ENCODE results near the gene KRT83.

Gene KRT83

GRCh38 chr12:52271158-52271557, 50.0 kb downstream of the KRT83 start:
- no peaks in the 10 kb centered on the region for H3K27me3 ChIP-seq (ENCODE audit: insufficient read depth, low read length)
- no peak overlapping the region for H3K4me3 ChIP-seq (ENCODE audit: low read depth, low read length)
- H3K36me3 ChIP-seq (ENCODE audit: insufficient read depth, low read length): no peaks in the 10 kb centered on the region
- H3K27ac ChIP-seq (ENCODE audit: low read depth, low read length): no peak overlapping the region
- H3K79me2 ChIP-seq (ENCODE audit: control insufficient read depth, insufficient read depth, low read length, unreplicated experiment): no peaks in the 10 kb centered on the region
- no peaks in the 10 kb centered on the region for H3K4me1 ChIP-seq (ENCODE audit: control insufficient read depth, insufficient read depth, low read length, unreplicated experiment)
- no peak overlapping the region for H2AFZ ChIP-seq (ENCODE audit: low read length, unreplicated experiment)

DNA sequence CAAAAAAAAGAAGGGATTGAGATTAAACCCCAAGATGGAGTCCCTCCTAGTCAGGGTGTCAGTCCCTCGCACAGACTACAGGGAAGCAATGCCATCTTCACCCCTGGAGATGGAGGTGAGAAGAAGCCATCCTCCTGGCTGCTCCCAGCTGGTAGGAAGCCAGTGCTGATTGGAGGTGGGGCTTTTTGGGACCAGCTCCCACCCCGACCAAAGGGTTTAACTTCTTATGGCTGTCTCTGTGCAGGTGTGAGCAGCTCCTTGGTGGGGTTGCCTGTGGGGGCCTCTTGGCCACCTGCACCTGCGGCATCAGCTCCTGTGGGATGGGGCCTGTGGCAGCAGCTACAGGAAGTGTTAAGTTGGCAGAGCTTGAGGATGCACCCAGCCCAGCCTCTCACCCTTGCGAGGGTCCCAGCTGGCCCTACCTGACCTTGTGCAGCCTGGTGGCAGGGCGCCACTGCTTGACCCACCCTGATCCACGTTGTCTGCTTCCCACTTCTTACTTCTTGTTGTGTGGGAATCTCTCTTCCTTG, 50.6 kb downstream of the KRT83 start:
- Histone ChIP-seq H3K4me3 (ENCODE audit: low read depth, low read length) (no peak overlapping the region), H3K36me3 (ENCODE audit: insufficient read depth, low read length) (no peaks in the 10 kb centered on the region), H3K4me1 (ENCODE audit: control insufficient read depth, insufficient read depth, low read length, unreplicated experiment) (no peaks in the 10 kb centered on the region), H2AFZ (ENCODE audit: low read length, unreplicated experiment) (no peak overlapping the region), H3K27ac (ENCODE audit: low read depth, low read length) (no peak overlapping the region), H3K27me3 (ENCODE audit: insufficient read depth, low read length) (no peaks in the 10 kb centered on the region), H3K79me2 (ENCODE audit: control insufficient read depth, insufficient read depth, low read length, unreplicated experiment) (no peaks in the 10 kb centered on the region)

DNA sequence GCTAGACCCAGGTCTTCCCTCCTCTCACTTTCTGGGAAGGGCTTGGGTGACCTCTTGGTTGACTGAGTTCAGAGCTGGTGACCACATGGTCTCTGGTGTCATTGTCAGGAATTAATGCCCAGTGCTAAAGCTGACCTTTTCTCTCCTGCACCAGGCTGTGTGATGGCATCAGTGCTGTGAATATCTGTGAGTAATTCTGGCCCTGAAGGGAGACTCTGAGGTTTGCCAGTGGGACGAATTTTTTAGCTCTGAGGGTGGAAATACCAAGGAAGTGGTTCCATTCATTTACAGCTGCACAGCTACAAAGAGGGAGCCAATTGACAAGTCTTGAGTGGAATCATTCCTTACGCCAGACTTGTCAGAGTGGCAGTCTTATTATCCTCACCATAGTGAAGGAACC, 53.0 kb downstream of the KRT83 start:
- no peak overlapping the region for H2AFZ ChIP-seq (ENCODE audit: low read length, unreplicated experiment)
- H3K27ac ChIP-seq (ENCODE audit: low read depth, low read length): no peak overlapping the region
- no peaks in the 10 kb centered on the region for H3K36me3 ChIP-seq (ENCODE audit: insufficient read depth, low read length)
- H3K4me1 ChIP-seq (ENCODE audit: control insufficient read depth, insufficient read depth, low read length, unreplicated experiment): no peaks in the 10 kb centered on the region
- H3K27me3 ChIP-seq (ENCODE audit: insufficient read depth, low read length): no peaks in the 10 kb centered on the region
- H3K4me3 ChIP-seq (ENCODE audit: low read depth, low read length): no peak overlapping the region
- H3K79me2 ChIP-seq (ENCODE audit: control insufficient read depth, insufficient read depth, low read length, unreplicated experiment): no peaks in the 10 kb centered on the region

DNA sequence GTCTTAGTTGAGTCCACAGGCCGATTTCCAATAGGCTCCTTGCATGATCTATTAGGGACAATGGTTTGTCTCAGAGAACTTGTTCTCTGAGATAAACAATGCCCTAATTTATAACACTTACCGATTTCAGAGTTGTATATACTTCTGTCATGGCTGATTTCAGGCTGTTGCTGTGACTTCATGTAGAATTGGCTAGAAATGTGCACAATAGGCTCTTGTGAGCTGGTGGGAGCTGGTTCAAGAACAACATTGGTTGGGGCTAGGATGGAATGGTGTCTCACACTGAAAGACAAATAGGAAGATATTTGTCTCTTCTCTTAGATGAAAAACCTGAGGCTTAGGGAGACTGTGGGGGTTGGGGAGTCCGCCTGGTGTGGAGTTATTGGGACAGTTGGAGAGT, 53.5 kb downstream of the KRT83 start:
- H3K79me2 ChIP-seq (ENCODE audit: control insufficient read depth, insufficient read depth, low read length, unreplicated experiment): no peaks in the 10 kb centered on the region
- H2AFZ ChIP-seq (ENCODE audit: low read length, unreplicated experiment): no peak overlapping the region
- no peaks in the 10 kb centered on the region for H3K36me3 ChIP-seq (ENCODE audit: insufficient read depth, low read length)
- no peak overlapping the region for H3K27ac ChIP-seq (ENCODE audit: low read depth, low read length)
- H3K4me1 ChIP-seq (ENCODE audit: control insufficient read depth, insufficient read depth, low read length, unreplicated experiment): no peaks in the 10 kb centered on the region
- H3K4me3 ChIP-seq (ENCODE audit: low read depth, low read length): no peak overlapping the region
- H3K27me3 ChIP-seq (ENCODE audit: insufficient read depth, low read length): no peaks in the 10 kb centered on the region

GRCh38 chr12:52267266-52267665, 53.9 kb downstream of the KRT83 start:
- Histone ChIP-seq H3K36me3 (ENCODE audit: insufficient read depth, low read length) (no peaks in the 10 kb centered on the region), H3K79me2 (ENCODE audit: control insufficient read depth, insufficient read depth, low read length, unreplicated experiment) (no peaks in the 10 kb centered on the region), H3K4me1 (ENCODE audit: control insufficient read depth, insufficient read depth, low read length, unreplicated experiment) (no peaks in the 10 kb centered on the region), H3K27ac (ENCODE audit: low read depth, low read length) (no peak overlapping the region), H3K4me3 (ENCODE audit: low read depth, low read length) (no peak overlapping the region), H2AFZ (ENCODE audit: low read length, unreplicated experiment) (no peak overlapping the region), H3K27me3 (ENCODE audit: insufficient read depth, low read length) (no peaks in the 10 kb centered on the region)

GRCh38 chr12:52266514-52266913, 54.7 kb downstream of the KRT83 start:
- H2AFZ ChIP-seq (ENCODE audit: low read length, unreplicated experiment): no peak overlapping the region
- H3K4me1 ChIP-seq (ENCODE audit: control insufficient read depth, insufficient read depth, low read length, unreplicated experiment): peaks cover 1% of the 10 kb centered on the region
- no peaks in the 10 kb centered on the region for H3K27me3 ChIP-seq (ENCODE audit: insufficient read depth, low read length)
- no peaks in the 10 kb centered on the region for H3K79me2 ChIP-seq (ENCODE audit: control insufficient read depth, insufficient read depth, low read length, unreplicated experiment)
- H3K36me3 ChIP-seq (ENCODE audit: insufficient read depth, low read length): no peaks in the 10 kb centered on the region
- no peak overlapping the region for H3K4me3 ChIP-seq (ENCODE audit: low read depth, low read length)
- H3K27ac ChIP-seq (ENCODE audit: low read depth, low read length): no peak overlapping the region

DNA sequence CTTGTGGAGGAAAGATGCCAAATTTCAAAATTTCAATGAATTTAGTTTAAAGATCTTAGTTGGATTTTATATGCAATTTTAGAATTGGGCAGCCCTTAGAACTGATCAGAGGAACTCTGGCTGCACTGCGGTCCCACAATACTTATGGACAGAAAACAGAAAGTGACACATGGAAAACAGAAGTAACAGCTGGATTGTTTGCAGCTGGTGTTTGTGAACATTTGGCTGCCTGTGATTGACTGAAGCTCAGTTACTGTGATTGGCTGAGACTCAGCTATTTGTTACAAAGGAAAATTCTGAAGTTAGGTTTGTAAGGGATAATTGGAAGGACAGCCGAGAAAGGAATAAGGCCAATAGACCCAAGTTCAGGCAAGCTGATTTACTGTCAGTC, 56.8 kb downstream of the KRT83 start:
- no peaks in the 10 kb centered on the region for H3K27me3 ChIP-seq (ENCODE audit: insufficient read depth, low read length)
- H3K79me2 ChIP-seq (ENCODE audit: control insufficient read depth, insufficient read depth, low read length, unreplicated experiment): no peaks in the 10 kb centered on the region
- no peak overlapping the region for H3K27ac ChIP-seq (ENCODE audit: low read depth, low read length)
- H2AFZ ChIP-seq (ENCODE audit: low read length, unreplicated experiment): no peak overlapping the region
- H3K4me3 ChIP-seq (ENCODE audit: low read depth, low read length): no peak overlapping the region
- H3K36me3 ChIP-seq (ENCODE audit: insufficient read depth, low read length): no peaks in the 10 kb centered on the region
- peaks cover 20% of the 10 kb centered on the region for H3K4me1 ChIP-seq (ENCODE audit: control insufficient read depth, insufficient read depth, low read length, unreplicated experiment)
